ENCODE results near the gene SURF2.

Gene SURF2

DNA sequence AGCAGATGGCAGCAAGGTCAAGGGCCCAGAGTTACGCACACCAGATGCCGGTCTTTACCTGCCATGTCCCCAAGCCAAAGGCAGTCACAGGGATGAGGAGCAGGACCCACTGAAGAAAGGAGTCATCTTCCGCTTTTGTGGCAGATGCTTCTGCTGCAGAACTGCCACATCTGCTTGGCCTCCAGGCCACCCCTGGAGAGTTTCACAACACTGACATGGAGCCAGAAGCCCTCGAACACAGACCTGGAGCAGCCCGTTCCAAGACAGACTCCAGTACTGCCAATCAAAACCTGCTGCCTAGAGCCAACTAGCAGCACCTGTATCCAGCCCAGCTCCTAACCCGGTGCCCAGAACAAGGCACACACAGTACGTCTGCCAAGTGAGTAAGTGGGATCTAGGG is 1.6 kb upstream of the SURF2 start:
- no peak for DNase-seq (ENCODE audit: low read depth in 2 of 2)

DNA sequence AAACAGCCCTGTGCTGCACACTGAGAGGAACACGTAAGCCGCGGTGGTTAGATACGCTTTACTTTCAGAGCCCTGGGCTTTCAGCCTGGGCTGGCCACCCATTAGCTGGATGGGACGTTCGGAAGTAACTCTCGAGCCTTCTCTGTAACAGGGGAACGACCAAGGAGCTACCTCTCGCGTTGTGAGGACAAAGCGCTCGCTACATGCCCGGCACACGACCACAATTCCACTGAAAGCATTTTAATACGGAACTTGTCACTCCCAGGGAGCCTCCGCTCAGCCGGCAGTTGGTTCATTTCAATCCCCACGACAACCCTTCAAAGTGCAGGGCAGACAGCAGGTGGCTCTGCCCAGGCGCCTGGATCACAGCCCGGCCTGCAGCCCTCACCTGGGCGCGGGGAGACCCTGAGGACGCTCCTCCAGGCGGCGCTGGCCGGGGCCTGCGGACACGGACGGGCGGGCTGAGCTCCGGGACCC is 431 bp upstream of the SURF2 start:
- DNase-seq (ENCODE audit: low read depth in 2 of 2) = no peak

DNA sequence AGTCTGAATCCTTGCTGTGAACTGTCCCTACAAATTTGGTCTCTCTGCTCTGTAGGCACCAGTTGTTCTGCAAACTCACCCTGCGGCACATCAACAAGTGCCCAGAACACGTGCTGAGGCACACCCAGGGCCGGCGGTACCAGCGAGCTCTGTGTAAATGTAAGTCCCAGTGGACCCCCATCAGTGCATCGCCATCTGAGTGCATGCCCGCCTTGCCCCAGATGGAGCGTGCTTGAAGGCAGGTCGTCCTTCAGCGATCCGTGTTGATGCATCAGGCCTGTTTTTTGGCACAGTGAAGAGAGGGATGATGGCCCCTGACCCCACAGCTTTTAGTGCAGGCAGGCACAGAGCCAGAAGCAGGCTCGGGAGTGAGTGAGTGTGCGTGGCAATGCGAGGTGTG is 1.3 kb downstream of the SURF2 start:
- DNase-seq (ENCODE audit: low read depth in 2 of 2) = no peak

DNA sequence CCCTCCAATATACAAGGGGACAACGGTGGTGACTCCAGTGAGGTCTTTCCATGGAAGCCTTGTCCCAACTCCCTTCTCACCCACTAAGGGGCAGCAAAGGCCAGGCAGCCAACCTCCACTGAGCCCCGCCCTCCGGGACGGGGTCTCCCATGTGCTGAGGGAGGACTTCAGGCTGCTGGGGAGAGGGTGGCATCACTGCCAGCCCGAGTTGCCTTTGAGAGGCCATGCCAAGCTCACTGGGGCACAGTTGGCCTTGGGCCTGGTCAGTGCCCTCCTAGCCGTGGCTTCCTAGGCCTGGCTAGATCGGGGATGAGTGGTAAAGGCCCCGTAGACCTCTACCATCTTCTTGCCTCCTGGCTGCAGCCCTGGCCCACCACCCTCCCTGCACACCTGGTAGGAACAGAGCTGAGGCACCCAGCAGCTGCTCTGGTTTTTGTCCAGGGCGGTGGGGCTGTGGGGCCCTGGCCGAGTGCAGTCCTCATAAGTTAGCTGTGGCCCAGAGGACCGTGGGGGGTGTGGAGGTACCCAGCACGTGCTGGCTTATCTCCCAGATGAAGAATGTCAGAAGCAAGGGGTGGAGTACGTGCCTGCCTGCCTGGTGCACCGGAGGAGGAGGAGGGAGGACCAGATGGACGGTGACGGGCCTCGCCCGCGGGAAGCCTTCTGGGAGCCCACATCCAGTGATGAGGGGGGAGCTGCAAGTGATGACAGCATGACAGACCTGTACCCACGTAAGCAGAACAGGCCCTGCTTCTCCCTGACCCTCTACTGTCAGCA is 3.2 kb downstream of the SURF2 start:
- no peak for DNase-seq (ENCODE audit: low read depth in 2 of 2)

DNA sequence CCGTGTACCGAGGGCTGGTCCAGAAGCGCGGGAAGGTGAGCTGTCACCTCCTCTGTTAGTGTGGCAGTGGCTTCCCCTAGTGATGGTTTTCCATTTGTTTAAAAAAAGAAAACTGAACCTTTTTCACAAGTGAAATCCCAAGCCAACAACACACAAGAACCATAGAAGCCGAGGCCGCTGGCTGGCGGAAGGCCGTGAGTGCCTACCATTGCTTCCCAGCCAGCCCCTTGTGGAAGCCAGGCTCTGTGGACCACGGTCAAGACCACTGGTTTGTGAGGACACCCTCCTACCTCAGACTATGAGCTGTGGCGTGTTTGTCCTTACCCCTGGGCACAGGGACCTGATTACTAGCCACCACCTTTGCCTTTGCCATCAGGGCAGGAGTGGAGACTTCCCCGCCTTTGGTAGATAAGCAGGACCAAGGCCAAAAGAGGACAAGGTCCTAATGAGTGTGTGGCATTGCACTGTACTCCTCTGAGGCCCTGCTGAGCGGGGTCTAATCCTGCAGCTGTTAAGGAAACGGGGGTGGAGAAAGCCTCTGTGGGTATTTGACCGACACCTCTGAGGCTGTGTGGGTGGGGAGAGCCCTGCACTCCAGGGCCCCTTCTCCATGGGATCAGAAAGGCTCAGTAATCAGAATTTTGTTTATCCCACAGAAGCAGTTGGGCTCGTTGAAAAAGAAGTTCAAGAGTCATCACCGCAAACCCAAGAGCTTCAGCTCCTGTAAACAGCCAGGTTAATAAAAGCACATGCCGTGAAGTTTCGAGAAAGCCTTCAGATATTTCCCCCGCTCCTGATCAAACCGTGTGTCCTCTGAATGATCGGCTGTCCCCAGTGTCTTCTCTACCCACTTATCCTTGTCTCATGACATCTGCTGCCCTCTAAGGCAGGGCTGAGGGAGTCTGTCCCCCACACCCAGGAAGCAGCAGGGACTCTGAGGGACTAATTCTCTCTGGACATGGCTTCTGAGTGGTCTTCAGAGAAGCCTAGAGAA is 4.3 kb downstream of the SURF2 start:
- DNase-seq (ENCODE audit: low read depth in 2 of 2) = no peak

DNA sequence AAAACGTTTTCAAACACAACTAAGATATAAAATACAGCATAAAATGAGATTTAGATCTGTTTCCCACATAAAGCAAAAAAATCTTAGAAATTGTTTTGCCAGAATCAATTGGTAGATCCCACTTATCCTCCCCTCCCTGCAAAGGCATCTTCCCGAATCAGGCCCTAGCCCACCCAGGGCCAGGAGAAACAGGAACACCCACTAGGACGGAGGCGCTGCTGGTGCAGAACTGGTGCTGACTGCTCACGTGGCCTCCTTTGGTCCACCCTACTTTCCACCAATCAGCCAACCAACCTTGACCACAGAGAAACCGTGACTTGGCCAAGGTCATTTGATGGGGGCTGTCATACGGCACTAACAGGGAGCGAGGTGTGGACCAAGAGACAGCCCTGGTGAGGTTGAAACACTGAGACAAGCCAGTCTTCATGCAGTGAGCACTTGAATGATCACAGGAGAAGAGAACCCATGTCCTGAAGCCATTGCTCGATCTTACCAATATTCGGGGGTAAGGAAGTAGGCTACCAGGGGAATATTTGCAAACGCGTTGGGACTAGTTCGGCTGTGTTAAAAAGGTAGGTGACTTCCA is 5.2 kb downstream of the SURF2 start:
- DNase-seq (ENCODE audit: low read depth in 2 of 2) = no peak

DNA sequence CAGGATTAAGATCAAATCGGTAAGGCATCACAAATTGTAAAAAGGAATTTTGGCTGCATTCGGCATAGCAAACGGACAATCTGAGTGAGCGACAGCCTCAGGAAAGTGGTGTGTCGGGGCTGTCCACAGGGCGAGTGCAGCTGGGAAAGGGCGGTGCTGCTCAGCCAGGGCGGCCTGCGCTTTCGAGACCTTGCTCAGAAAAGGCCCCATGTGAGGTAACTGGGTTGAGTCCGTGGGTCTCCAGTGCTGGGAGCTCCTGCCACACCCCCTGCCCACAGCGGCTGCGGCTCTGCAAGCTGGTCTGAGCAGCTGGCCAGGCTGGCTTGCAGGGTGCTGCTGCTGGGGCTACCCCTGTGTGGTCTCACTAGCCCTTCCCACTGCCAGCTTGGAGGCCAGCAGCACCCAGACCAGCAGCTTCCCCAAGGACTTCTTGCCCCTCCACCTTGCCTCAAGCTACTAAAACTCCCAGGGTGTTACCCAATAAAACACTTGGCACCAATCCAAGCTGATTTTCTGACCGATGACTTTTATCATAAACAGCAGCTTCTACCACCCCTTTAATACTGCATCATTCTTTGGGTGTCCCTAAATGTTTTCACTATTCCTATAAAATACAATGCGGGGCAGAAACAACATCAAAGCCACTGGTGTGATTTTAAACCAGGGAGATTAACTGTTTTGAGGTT is 6.2 kb downstream of the SURF2 start:
- DNase-seq (ENCODE audit: low read depth in 2 of 2) = no peak

DNA sequence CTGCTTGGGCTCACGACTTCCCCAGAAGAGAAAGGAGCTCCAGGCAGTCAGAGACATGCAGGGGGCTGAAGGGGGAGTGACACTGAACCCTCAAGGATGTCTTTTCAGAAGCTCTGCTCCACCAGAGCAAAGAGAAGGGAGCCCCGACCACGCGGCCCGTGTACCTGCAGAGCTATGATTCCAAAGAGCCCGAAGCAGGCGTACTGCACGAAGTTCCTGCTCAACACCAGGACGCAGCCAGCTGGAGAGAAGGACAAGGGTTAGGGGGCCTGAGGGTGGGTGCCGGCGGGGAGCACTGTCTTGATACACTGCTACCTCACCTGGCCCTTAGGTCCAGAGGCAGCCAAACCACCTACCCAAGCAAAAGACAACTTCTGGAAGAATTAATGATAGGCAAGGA is 10.1 kb downstream of the SURF2 start:
- DNase-seq (ENCODE audit: low read depth in 2 of 2) = no peak

DNA sequence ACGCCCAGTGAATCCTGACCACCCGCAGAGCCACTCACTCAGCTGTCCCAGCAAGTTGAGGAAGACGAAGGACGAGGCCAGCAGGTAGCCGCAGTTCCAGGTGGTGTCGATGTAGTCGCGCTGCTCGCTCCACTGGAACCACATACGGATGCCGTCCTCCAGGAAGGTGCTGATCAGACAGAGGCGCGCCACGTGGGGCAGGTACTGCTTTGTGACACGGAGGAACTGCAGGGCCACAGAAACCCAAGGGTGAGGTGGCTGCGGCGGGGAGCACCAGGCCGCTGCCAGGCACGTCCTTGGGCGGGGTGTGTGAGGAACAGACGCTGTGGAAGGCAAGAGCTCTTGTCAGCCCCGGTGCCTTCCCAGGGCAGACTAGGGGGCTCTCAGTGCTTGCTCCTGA is 10.9 kb downstream of the SURF2 start:
- no peak for DNase-seq (ENCODE audit: low read depth in 2 of 2)

DNA sequence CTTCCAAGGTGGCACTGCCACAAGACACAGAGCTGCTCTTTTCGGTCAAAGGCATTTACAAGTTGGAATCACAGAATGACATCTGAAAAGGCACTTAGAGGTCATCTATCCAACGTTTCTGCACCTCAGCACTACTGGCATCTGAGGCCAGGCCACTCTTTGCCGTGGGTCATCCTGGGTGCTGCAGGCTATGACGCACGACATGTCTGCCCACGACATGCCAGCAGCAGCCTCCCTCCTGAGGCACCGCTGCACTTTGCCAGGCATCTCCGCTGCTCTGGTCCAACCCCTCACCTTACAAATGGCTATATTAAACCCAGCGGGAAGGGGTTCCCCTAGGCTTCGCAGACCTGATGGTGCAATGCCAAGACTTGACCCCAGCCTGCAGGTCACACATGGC is 11.4 kb downstream of the SURF2 start:
- DNase-seq (ENCODE audit: low read depth in 2 of 2) = no peak

DNA sequence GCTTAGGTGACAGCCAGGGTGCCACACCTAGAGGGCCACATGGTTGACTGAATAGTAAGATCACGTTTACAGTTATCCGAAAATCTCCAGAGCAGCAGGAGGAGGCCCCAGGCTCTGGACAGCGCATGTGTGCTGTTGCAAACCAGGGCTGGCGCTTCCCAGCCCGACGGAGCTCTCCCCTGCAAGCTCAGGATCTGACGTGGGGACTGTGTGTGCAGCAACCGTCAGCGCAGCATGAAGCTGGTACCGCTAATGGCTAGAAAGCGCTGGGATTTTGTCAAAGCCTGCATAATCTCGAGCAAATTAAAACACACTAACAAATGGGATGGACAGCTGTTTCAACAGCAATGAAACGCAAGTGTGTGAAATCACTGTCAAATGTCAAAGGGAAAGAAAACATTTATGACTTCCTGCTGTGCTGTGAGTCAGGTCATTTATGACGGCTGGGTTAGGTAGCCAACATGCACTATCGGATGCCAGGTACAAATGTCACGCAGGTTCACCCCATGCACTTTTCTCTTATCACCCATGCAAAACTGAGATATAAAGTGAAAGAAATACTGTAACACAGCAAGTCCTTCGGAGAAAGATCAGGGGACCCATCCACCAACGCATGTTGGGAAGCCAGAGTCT is 12.0 kb downstream of the SURF2 start:
- no peak for DNase-seq (ENCODE audit: low read depth in 2 of 2)

DNA sequence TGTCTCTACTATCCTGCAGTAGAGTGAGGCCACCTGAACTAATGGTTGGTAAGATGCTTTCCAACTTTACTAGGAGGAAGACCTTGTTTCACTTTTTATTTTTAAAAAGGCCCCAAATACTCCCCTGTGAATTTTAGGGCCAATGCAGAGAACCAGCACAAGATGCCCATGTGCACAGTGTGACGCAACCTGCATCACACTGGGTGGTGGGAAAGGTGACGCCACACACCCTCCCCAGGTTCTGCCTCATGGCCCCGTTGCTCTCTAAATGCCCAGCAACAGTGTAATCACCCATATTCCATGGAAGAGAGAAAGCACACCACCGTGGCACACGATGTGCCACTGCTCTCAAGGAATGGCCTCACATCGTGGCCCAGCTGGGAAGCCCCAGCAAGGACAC is 13.1 kb downstream of the SURF2 start:
- DNase-seq (ENCODE audit: low read depth in 2 of 2) = no peak

DNA sequence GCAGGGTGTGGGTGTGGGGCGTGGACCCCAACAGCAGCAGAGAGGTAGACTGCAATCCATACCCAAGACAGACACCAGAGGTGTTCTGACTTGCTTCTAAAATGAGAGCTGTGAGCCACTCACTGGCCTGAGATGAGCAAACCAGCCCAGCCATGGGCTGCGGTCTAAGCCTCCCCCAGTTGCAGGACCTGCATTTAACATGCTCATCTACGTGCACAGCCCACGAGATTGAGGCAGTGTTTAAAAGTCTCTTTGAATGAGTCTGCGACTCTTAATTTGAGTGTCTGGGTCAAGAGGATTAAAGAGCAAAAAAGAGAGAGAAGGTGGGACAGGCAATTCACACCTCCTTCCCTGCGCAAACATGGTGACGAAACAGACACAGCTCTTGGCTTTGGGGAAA is 13.6 kb downstream of the SURF2 start:
- no peak for DNase-seq (ENCODE audit: low read depth in 2 of 2)

DNA sequence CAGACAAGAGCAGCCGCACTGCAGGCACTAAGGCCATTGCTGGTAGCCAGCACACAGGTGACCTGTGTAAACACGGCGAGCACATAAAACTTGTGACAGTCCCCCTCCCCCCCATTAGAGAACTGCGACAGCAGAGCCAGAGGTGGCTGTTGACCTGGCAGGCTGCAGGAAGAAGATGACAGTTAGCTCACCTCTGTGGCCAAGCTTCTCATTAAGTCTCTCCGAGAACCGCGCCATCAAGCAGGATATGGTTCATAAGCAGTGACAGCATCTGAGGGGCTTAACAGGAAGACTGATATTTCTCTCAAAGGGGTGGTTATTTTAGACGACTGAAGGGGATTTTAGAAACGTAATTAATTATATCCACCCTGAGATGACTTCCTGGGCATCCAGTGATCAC is 14.3 kb downstream of the SURF2 start:
- no peak for DNase-seq (ENCODE audit: low read depth in 2 of 2)

DNA sequence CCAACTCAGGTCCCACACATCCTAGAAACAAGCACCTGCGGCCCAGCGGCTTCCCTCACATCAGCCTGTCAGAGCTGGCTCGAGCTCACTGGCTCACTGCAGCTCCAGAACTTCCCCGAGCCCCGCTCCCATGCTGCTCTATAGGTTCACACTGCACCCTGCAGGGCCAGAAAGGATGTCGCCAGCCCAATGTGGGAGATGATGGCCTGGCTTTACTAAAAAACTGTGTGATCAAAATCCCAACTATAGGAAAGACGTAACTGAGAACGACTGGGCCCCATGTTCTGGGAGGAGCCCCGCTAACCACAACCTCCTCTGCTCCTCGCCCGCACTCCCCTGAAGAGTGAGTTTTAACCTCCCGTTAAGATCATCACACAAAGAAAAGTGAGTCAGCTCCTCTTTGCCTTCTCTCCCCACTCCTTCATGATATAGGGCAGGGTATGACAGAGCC is 14.9 kb downstream of the SURF2 start:
- peak; percentile 40 to 54 for DNase-seq (ENCODE audit: low read depth in 2 of 2)

DNA sequence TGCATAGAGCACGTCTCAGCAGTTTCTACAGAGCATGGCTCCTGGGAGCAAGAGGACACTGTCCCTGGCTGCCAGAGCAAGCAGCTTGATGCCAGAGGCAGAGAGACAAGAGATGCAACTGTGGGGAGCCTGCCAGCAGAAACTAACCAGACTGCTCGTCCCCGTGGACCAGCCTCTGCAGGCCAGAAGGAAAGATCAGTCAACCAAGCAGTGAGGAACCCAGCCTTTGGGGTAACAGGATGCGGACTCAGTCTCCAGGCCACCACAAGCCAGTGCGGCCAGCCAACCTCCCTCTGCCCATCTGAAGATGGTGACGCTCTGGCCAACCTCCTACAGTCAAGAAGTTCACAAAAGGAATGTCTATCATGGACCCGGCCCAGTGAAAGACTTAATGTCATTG is 15.8 kb downstream of the SURF2 start:
- no peak for DNase-seq (ENCODE audit: low read depth in 2 of 2)

DNA sequence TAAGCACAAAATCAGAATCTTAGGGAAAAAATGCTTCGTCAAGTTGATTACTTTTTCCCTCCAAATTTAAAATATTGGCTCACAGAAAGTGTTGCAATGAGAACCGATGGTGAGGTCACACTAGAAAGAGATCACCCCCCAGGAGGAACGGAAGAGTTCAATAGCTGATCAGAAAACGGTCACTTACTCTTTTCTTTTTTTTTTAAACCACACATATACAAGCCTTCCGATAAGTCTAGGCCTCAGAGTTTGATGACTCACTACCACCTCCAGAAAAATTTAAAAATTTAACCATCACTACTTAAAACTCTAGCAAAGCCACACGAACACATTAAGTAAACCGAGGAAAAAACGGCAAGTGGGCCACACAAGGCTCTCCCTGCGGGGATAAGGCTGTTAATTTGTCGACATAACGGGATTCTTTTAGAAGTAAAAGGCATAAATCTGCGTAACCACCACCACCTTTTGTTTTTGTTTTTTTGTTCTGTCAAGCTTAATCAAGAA is 18.3 kb downstream of the SURF2 start:
- no peak for DNase-seq (ENCODE audit: low read depth in 2 of 2)

DNA sequence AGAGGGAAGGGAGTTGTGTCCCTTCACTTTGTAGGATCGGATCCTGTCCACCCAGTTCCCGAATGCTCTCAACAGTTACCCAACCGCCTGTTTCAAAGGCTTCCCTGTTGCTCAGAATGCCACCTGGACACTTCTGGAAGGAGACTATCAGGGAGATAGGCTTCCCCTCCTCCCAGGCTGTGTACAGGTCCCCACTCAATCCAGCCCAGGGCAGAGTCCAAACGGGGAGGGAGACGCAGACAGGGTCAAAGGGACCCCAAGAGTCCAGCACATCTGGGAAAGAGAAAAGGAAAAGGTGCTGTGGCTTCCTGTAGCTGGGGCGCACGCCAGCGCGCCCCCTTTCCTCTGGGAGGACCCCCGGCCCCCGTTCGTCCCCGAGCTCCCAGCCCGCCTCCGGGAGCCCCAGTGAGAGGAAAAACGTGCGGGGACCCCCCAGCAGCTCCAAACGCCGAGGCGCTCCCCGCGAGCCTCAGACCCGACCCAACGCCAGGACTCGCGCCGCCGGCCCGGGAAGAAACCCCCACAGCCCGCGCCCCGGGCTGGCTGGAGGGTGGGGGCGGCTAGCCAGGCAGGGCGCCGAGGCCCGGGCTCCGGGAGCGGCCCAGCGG is 18.9 kb downstream of the SURF2 start:
- DNase-seq (ENCODE audit: low read depth in 2 of 2) = no peak

DNA sequence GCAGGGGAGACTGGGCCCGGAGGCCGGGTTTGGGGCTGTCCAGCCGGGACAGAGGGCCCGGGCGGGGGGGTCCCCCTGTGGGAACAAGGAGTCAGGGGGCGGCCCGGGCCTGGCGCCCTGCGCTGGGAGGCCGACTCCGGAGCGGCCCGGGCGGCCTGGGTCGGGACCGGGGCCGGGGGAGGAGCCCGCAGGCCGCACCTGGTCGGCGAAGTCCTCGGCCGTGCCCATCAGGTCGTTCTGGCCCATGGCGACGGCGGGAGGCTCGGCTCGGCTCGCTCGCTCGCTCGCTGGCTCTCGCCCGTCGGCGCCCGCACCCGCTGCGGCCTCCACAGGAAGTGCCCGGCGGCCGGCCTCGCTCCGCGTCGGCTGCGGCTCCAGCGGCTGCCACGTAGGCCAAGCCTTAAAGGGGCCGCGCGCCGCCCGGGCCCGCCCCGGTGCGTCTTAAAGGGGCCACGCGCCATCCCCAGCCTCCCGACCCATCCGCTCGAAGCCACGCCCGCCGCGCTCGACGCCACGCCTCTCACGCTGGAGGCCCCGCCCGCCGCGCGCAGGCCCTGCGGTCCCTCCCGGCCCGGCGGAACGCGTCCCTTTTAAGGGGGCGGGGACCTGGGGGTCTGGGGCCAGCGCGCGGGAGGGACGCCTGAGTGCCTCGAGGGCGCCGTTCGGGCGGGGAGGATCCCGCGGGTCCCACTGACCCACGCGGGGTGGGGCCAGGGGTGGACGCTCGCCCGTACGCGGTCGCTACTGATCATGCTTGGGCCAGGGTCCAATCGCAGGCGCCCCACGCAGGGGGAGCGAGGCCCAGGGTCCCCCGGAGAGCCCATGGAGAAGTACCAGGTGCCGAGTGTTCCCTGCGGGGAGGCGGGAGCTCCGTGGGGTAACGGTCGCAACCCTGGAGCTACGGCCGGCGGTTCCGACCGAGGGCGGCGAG is 19.6 kb downstream of the SURF2 start, which contains the start of the genes STKLD1 and SURF4:
STKLD1 (plus strand) TSS at position 643 of the 931 bp plus-strand sequence; CDS start at position 751, 108 bp downstream.
SURF4 (minus strand) TSS at position 337 of the 931 bp plus-strand sequence; CDS start at position 246, 91 bp downstream.
- DNase-seq (ENCODE audit: low read depth in 2 of 2) = peak; percentile 86 to 93

Data from stimulated activated CD8-positive, alpha-beta memory T cell treated with anti-CD3 and anti-CD28 coated beads, Interleukin-15, amount 100 ng/mL, for 4 hours (primary cell).